Measurements from ENCODE around the gene ZNF670.

DNA sequence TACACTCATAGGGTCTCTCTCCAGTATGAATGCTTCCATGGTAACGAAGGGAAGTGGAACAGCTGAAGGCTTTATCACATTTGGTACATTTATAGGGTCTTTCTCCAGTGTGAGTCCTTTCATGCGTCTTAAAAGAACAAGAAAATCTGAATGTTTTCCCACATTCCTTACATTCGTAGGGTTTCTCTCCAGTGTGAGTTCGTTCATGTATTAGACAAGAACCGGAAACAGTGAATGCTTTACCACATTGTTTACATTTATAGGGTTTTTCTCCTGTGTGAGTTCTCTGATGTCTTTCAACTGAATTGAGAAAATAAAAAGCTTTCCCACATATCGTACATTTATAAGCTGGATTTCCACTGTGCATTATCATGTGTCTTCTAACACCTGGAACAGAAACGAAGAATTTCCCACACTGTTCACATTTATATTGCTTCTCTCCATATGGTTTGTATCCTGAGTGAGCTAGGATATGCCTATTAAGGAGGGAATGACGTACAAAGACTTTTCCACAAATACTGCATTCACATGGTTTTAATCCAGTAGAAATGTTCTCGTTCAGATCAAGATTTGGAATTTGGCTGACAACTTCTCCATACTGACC, 22.2 kb upstream of the ZNF670 start:
- TF ChIP-seq, protein P1, sequence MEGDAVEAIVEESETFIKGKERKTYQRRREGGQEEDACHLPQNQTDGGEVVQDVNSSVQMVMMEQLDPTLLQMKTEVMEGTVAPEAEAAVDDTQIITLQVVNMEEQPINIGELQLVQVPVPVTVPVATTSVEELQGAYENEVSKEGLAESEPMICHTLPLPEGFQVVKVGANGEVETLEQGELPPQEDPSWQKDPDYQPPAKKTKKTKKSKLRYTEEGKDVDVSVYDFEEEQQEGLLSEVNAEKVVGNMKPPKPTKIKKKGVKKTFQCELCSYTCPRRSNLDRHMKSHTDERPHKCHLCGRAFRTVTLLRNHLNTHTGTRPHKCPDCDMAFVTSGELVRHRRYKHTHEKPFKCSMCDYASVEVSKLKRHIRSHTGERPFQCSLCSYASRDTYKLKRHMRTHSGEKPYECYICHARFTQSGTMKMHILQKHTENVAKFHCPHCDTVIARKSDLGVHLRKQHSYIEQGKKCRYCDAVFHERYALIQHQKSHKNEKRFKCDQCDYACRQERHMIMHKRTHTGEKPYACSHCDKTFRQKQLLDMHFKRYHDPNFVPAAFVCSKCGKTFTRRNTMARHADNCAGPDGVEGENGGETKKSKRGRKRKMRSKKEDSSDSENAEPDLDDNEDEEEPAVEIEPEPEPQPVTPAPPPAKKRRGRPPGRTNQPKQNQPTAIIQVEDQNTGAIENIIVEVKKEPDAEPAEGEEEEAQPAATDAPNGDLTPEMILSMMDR (conservative IDR thresholded peaks at IDR 0.05) = no peak
- no peak for TF ChIP-seq EZH2 (IDR thresholded peaks at IDR 0.05; ENCODE audit: low read depth)
